Fibroblast of peridontal ligament (primary cell): Measurements from ENCODE around the gene BACE2.
A peak's percentile ranks its signal among the peaks of the same experiment; 100 is the strongest.
"Not testable (repeated sequence)": the region's sequence is repeated elsewhere in the genome, so short reads cannot be mapped to it uniquely, and the experiment has no call there.

Experiments used
- DNase-seq: peaks from one replicate; pipeline ENCODE4 v3.0.0-alpha.2; 2010; ENCODE audit errors: extremely low read depth

Gene BACE2

GRCh38 chr21:41185802-41186201 lies 17.8 kb downstream of the BACE2 start:
- DNase-seq, result no peak

- no peak for DNase-seq
These were observed 19.0 kb downstream of the BACE2 start for GRCh38 chr21:41186755-41187536.

- DNase-seq, result no peak
These were observed 19.6 kb downstream of the BACE2 start for GRCh38 chr21:41187537-41188025.

- DNase-seq, result no peak
These were observed 20.7 kb downstream of the BACE2 start for GRCh38 chr21:41188486-41189149.

- DNase-seq, result no peak
These were observed 21.3 kb downstream of the BACE2 start for GRCh38 chr21:41189150-41189745.

GRCh38 chr21:41192552-41192951 lies 24.6 kb downstream of the BACE2 start:
- DNase-seq, result not testable (repeated sequence)

- no peak for DNase-seq
These were observed 27.4 kb downstream of the BACE2 start for GRCh38 chr21:41195311-41195710.

GRCh38 chr21:41196993-41197392 lies 29.0 kb downstream of the BACE2 start:
- no peak for DNase-seq

- DNase-seq, result no peak
These were observed 29.6 kb downstream of the BACE2 start for GRCh38 chr21:41197582-41197981.

- not testable (repeated sequence) for DNase-seq
These were observed 30.7 kb downstream of the BACE2 start for GRCh38 chr21:41198647-41199046.

- DNase-seq, result no peak
These were observed 31.2 kb downstream of the BACE2 start for GRCh38 chr21:41199123-41199522.

- DNase-seq, result no peak
These were observed 31.6 kb downstream of the BACE2 start for GRCh38 chr21:41199588-41199987.

GRCh38 chr21:41201385-41201784 lies 33.4 kb downstream of the BACE2 start:
- DNase-seq, result no peak

GRCh38 chr21:41204736-41205135 lies 36.8 kb downstream of the BACE2 start:
- DNase-seq, result no peak

- peak; percentile 40 for DNase-seq
These were observed 39.7 kb downstream of the BACE2 start for GRCh38 chr21:41207401-41208375.

- no peak for DNase-seq
These were observed 40.4 kb downstream of the BACE2 start for GRCh38 chr21:41208376-41208763.

GRCh38 chr21:41209016-41209619 lies 41.2 kb downstream of the BACE2 start:
- no peak for DNase-seq

- DNase-seq, result no peak
These were observed 42.6 kb downstream of the BACE2 start for GRCh38 chr21:41210426-41211059.

- no peak for DNase-seq
These were observed 43.3 kb downstream of the BACE2 start for GRCh38 chr21:41211060-41211805.

- no peak for DNase-seq
These were observed 45.1 kb downstream of the BACE2 start for GRCh38 chr21:41213021-41213420.
